Testis (tissue), 2 donors: Measurements from ENCODE around the gene FARP1.

Experiments
- POLR2A ChIP-seq: fragments of 450-650 bp; IDR thresholded peaks from one replicate; pipeline ENCODE4 v1.6.1; 2017; ENCODE audit warnings: antibody characterized with exemption, mild to moderate bottlenecking, moderate library complexity
- TF ChIP-seq, protein P1 (sequence below), 3 experiments: fragments of 450-650 bp in 2 of 3; fragments of 200-600 bp in 1 of 3; sonication (generic) in 1 of 3; IDR thresholded peaks; one replicate each; pipeline ENCODE4 v1.5.1; 2016 to 2019; ENCODE audit warnings: antibody characterized with exemption in 3 of 3, mild to moderate bottlenecking in 2 of 3, moderate library complexity in 1 of 3

DNA sequence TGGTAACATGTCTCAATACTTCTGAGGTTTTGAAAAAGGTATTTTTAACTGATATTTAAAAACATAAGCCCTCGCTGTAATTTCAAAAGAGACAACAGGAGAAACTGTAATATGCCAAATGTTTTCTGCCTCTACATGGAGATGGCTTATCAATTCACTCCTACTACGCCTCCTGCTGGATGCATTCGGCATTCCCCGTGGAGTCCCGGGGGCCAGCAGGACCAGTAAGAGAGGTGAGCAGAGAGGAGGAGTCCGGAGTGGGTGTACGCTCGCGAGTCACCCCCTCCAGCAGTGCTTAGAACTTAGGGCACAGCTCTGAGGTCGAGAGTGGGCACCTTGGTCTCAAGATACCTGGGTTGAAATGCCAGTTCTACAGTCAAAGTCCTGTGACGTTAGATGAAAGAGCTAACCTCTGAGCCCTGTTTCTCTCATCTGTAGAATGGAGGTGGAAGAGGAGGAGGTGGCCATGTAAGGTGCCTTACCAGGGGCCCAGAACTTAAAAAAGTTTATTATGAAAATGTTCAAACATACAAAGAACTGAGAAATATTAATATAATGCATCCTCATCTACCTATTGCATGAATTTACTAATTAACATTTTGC lies 323.8 kb downstream of the FARP1 start:
- TF ChIP-seq, protein P1, sequence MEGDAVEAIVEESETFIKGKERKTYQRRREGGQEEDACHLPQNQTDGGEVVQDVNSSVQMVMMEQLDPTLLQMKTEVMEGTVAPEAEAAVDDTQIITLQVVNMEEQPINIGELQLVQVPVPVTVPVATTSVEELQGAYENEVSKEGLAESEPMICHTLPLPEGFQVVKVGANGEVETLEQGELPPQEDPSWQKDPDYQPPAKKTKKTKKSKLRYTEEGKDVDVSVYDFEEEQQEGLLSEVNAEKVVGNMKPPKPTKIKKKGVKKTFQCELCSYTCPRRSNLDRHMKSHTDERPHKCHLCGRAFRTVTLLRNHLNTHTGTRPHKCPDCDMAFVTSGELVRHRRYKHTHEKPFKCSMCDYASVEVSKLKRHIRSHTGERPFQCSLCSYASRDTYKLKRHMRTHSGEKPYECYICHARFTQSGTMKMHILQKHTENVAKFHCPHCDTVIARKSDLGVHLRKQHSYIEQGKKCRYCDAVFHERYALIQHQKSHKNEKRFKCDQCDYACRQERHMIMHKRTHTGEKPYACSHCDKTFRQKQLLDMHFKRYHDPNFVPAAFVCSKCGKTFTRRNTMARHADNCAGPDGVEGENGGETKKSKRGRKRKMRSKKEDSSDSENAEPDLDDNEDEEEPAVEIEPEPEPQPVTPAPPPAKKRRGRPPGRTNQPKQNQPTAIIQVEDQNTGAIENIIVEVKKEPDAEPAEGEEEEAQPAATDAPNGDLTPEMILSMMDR (IDR thresholded peaks at IDR 0.05) = peak; percentile 25 to 54 (median 40)
- TF ChIP-seq POLR2A = no peak
